HFFc6 (cell line): Measurements from ENCODE around the gene EBF3. TPM values are rescaled to one million over a fixed set of nuclear protein-coding genes. Genes with fewer than 3 reads are reported as not detected.

Experiments used
- DNase-seq: peaks from one replicate; pipeline ENCODE4 v3.0.0-alpha.2; 2018
- H3K27ac Mint-ChIP-seq: 2 replicates; pipeline ENCODE4 v1.8.0; 2020; ENCODE audit warnings: mild to moderate bottlenecking, mixed read lengths
- H3K27me3 Mint-ChIP-seq: 2 replicates; pipeline ENCODE4 v1.8.0; 2021; ENCODE audit warnings: mild to moderate bottlenecking, moderate library complexity, mixed read lengths; ENCODE audit not compliant: insufficient read depth
- H3K36me3 Mint-ChIP-seq: 2 replicates; pipeline ENCODE4 v1.8.0; 2021; ENCODE audit warnings: low read depth, mixed read lengths
- H3K4me1 Mint-ChIP-seq: 2 replicates; pipeline ENCODE4 v1.8.0; 2020; ENCODE audit warnings: low read depth, mixed read lengths
- H3K4me3 Mint-ChIP-seq: 2 replicates; pipeline ENCODE4 v1.8.0; 2020; ENCODE audit warnings: mild to moderate bottlenecking, moderate library complexity, mixed read lengths
- H3K9me3 Mint-ChIP-seq: 2 replicates; pipeline ENCODE4 v1.8.0; 2020; ENCODE audit warnings: mild to moderate bottlenecking, mixed read lengths
- total RNA-seq, 6 experiments: library from RNA; stranded (reverse); fragmentation: NEBNext Ultra II Directional; extraction: Animal tissue kit (Norgen Biotek cat#: 25700); gene quantifications; 2 replicates in 1 of 6; 3 replicates in 5 of 6; pipeline ENCODE4 v1.2.3, GENCODE V29; 2021
- TF ChIP-seq, protein P1 (sequence below): fragments of 200-600 bp; sonication (generic); IDR thresholded peaks from 2 replicates; pipeline ENCODE4 v1.5.0; 2021; ENCODE audit warnings: antibody characterized with exemption, mild to moderate bottlenecking

The EBF3 gene
- total RNA-seq, 6 experiments from 2014 or later, result 0.14 to 0.39 (median 0.21) TPM; not detected in 2

DNA sequence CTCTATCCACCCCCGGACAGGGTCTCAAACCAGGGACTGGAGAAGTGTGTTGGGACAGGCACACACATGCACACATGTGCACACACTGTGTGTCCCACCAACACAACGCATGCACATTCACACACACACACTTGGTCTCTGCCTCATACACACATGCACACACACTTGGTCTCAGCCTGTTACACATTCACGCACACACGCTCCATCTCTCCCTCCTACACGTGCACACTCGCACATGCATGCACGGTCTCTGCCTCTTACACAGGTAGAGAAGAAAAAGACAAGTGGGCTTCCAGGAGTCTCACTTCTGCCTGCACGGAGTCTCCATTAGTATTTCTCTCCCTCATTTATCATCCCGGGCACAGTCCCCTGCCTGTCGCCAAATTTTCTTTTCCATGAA lies 171.2 kb downstream of the EBF3 start:
- no peak for DNase-seq
- H3K4me1 Mint-ChIP-seq, result no peaks in the 10 kb centered on the region
- peaks cover 2% of the 10 kb centered on the region; the same call in 1 of the 2 replicates for H3K27me3 Mint-ChIP-seq

GRCh38 chr10:129792141-129792540 lies 171.9 kb downstream of the EBF3 start:
- Mint-ChIP-seq H3K36me3 (peaks cover 5% of the 10 kb centered on the region; the same call in 1 of the 2 replicates), H3K9me3 (peaks cover 74% of the 10 kb centered on the region), H3K27me3 (peaks cover 3% of the 10 kb centered on the region), H3K27ac (no peak overlapping the region), H3K4me1 (no peaks in the 10 kb centered on the region), H3K4me3 (no peak overlapping the region)
- no peak for DNase-seq
- TF ChIP-seq, protein P1, sequence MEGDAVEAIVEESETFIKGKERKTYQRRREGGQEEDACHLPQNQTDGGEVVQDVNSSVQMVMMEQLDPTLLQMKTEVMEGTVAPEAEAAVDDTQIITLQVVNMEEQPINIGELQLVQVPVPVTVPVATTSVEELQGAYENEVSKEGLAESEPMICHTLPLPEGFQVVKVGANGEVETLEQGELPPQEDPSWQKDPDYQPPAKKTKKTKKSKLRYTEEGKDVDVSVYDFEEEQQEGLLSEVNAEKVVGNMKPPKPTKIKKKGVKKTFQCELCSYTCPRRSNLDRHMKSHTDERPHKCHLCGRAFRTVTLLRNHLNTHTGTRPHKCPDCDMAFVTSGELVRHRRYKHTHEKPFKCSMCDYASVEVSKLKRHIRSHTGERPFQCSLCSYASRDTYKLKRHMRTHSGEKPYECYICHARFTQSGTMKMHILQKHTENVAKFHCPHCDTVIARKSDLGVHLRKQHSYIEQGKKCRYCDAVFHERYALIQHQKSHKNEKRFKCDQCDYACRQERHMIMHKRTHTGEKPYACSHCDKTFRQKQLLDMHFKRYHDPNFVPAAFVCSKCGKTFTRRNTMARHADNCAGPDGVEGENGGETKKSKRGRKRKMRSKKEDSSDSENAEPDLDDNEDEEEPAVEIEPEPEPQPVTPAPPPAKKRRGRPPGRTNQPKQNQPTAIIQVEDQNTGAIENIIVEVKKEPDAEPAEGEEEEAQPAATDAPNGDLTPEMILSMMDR, result no peak

More for the DNA sequence above, 171.2 kb downstream of the EBF3 start:
- Mint-ChIP-seq H3K27ac (no peak overlapping the region), H3K36me3 (peaks cover 5% of the 10 kb centered on the region; the same call in 1 of the 2 replicates), H3K9me3 (peaks cover 67% of the 10 kb centered on the region), H3K4me3 (no peak overlapping the region)
- TF ChIP-seq, protein P1, result no peak

DNA sequence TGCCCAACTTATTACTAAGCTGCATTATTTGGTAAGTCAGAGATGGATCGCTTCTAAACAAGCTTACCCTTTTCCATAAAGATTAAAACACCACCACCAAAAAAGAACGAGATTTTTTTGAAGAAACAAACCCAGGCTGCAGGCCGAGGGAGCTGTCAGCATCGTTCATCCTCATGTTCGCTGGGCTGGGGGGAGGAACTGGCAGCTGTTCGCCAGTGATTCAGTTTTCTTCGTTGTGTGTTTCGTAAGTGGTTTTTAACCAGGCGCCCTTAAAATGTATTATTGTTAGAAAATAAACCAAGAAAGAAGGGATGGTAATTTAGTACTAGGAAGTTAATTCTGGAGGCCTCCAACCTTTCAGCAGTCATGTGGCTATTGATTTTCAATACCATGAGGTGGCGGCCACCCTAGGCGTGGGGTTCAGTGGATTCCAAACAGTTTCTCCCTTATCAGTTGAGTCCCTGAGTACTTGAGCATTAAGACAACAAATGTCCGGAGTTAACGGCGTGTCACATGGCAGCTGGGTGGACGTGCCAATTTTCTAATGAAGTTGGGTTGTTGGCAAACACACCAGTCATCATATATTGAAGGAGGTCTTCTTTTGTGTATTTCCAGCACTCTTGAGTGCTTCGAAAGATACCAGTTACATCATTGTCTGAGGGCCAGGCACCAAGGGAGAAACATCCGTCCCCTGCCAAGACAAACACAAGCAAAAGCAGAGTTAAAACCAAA lies 173.2 kb downstream of the EBF3 start:
- TF ChIP-seq, protein P1, result no peak
- Mint-ChIP-seq H3K27ac (no peak overlapping the region), H3K4me1 (no peaks in the 10 kb centered on the region), H3K9me3 (peaks cover 78% of the 10 kb centered on the region), H3K4me3 (no peak overlapping the region), H3K27me3 (peaks cover 3% of the 10 kb centered on the region), H3K36me3 (peaks cover 5% of the 10 kb centered on the region; the same call in 1 of the 2 replicates)
- no peak for DNase-seq

GRCh38 chr10:129788215-129788614 lies 175.9 kb downstream of the EBF3 start:
- Mint-ChIP-seq H3K36me3 (peaks cover 7% of the 10 kb centered on the region; the same call in 1 of the 2 replicates), H3K27me3 (peaks cover 3% of the 10 kb centered on the region), H3K27ac (no peak overlapping the region), H3K4me3 (no peak overlapping the region), H3K4me1 (no peaks in the 10 kb centered on the region), H3K9me3 (peaks cover 69% of the 10 kb centered on the region)
- DNase-seq, result no peak
- TF ChIP-seq, protein P1, result no peak

DNA sequence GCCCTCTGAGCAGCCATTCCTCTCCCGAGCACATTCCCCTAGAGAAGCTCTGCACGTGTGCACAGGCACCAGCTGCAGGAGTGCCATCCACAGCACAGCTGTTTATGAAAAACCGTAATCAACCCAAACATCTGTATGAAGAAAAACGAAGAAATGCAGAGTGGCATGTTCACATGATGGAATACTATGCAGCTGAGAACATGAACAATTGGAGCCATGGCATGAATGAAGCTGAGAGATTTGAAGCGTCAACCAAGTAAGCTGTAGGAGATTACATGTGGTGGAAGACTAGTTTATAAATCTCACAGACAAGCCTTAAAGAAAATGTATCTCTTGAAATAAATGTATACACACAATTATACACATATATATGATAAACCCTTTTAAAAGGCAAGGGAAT lies 176.5 kb downstream of the EBF3 start:
- Mint-ChIP-seq H3K36me3 (peaks cover 7% of the 10 kb centered on the region; the same call in 1 of the 2 replicates), H3K27ac (no peak overlapping the region), H3K4me3 (no peak overlapping the region), H3K9me3 (peaks cover 70% of the 10 kb centered on the region), H3K4me1 (no peaks in the 10 kb centered on the region), H3K27me3 (peaks cover 3% of the 10 kb centered on the region)
- TF ChIP-seq, protein P1, result no peak
- DNase-seq, result no peak
